GM21367 (cell line): ENCODE measurements around the gene LEMD2.

Experiments used
- ATAC-seq: cut with Tn5 transposase; IDR thresholded peaks from one replicate; pipeline ENCODE4 v1.9.1; 2021; ENCODE audit not compliant: unreplicated experiment

Gene LEMD2

GRCh38 chr6:33759887-33760629 is 28.9 kb downstream of the LEMD2 start:
- no peak for ATAC-seq

GRCh38 chr6:33758815-33759216 is 30.1 kb downstream of the LEMD2 start:
- ATAC-seq, result no peak

GRCh38 chr6:33757906-33758305 is 31.0 kb downstream of the LEMD2 start:
- ATAC-seq, result no peak

- no peak for ATAC-seq
Observed at GRCh38 chr6:33757113-33757512, 31.8 kb downstream of the LEMD2 start.

- no peak for ATAC-seq
Observed at GRCh38 chr6:33756211-33756954, 32.5 kb downstream of the LEMD2 start.

DNA sequence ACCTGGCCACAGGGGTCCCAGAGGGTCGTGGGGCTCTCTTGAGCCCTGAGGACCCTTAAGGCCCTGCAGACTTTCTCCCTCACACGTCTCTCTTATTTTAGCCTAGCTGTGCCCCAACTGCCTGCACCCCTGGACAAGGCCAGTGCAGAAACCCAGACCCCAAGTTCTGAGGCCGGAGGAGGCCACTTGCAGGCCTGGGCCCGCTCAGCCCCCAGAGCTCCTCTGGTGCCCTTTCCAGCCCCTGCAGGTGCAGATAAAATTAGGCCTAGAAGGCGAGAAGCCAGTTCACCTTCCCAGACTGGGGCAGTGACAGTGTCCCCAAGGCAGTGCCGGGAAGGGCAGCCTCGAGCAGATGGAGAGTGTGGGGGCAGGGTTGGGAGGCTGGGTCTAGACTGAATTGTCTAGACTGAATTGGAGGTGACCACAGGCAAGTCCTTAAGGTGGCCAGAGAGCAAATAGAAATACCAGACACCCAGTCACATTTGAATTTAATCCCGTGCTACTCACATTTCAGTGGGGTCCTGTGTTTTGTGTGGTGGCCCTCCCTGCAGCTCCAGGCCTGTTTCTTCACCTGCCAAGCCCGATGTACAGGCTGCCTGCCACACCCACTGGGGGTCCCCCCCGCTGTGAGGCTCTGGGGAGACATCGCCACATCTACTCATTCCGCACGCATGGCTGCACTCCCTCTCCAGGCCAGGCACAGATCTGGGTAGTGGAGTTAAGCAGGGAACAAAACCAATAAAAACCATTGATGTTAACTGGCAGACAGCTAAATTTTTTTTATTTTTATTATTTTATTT is 33.7 kb downstream of the LEMD2 start:
- no peak for ATAC-seq

DNA sequence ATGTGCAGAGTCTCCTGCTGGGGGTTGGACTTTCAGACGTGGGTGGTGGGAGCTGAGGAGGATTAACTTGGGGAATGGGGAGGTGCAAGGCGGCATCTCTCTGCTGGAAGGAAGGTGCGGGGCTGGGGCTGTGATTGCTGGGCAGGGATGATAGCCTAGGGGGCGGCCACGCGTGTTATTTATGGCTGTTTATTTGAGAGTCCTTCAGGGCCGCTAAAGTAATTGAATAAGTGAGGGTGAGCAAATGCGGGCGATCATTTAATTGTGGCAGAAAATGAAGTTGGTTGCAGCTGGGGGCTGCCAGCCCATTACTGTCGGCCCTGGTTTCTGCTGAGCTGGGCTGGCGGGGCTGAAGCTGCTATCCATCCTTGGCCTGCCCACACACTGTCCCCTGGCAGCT is 34.7 kb downstream of the LEMD2 start:
- ATAC-seq, result no peak

DNA sequence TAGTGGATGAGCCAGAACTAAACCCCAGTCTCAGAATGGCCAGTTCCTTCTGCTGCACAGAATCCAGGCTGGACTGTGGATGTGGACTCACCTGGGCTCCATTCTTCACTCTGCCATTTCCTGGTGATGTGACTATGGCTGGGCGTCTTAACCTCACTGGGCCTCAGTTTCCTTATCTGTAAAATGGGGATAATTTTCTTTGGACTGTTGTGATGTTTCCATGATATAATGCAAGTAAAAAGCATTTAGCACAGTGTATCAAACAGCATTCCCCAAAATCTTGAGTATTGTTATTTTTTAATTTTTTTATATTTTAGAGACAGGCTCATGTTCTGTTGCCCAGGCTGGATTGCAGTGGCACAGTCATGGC is 36.3 kb downstream of the LEMD2 start:
- no peak for ATAC-seq

GRCh38 chr6:33751771-33752645 is 36.9 kb downstream of the LEMD2 start:
- no peak for ATAC-seq

DNA sequence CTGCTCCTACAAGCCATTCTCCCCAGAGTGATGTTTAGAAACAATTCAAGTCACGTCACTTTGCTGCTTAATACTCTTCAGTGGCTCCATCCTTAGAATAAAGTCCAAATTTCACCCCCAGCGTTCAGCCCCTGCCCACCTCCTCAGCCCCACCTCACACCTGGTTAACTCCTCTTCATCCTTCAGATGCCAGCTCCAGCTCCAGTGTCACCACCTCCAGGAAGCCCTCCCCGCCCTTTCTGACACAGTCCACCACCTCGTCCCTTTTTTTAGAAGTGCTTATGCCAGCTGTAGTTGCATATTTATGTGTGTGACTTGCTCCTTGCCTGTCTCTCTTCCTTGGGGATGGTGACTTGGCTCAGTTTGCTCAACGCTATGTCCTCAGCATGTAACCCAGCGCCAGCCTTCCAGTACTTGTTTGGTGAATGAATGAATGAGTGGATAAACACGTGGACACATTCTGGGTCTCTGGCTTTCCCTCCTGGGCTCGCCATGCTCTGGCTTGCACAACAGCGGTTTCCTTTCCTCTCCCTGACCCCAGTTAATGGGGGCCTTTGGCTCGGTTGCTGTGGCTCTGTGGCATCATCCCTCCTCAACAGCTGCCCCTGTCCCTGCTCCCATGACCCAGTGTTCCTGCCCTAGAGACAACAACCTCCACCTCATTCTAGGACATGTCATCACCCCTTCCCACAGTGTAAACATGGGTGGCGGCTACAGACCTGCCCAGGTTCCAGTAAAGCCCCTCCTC is 38.5 kb downstream of the LEMD2 start:
- ATAC-seq, result no peak

DNA sequence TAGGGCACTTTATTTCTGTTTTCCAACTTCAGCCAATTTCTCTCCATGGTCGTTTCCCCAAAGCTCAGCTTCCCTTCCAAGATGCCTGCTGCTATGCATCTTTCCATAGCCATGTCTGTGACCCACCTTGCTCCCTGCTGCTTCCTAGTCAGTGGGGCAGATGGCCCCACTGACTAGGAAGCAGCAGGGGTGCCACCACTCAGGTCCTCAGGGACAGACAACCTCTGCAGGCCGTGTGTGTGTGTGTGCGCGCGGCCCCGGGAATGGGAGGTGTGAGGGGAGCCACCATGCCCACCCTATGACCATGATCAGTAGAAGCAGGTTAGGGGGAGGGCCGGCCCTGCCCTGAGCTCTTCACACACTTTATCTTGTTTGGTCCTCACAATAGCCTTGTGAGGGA is 39.5 kb downstream of the LEMD2 start:
- ATAC-seq, result no peak

GRCh38 chr6:33748841-33749240 is 40.1 kb downstream of the LEMD2 start:
- no peak for ATAC-seq

DNA sequence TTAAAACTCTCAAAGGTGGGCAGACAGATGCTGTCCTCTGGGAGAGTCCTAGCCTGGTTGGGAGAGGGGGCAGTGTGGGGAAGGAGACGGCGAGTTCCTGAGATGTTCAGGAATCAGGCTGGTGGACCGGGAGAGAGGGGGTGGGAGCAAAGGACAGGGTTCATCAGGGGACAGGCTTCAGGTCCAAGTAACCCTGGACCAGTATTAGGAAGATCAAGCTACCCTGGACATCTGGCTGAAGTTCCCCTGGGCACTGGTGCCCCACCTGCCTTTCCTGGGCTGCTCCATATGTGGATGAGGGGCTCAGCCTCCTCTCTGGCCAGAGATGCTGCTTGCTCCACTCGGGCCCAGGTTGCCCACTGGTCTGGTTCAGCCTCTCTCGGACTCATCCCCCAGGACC is 41.1 kb downstream of the LEMD2 start:
- no peak for ATAC-seq

GRCh38 chr6:33746651-33747100 is 42.3 kb downstream of the LEMD2 start, which contains the start of gene IP6K3:
Gene IP6K3 (minus strand): TSS chr6:33746905. CDS start chr6:33735476, 11,429 bp downstream.
- ATAC-seq, result no peak

DNA sequence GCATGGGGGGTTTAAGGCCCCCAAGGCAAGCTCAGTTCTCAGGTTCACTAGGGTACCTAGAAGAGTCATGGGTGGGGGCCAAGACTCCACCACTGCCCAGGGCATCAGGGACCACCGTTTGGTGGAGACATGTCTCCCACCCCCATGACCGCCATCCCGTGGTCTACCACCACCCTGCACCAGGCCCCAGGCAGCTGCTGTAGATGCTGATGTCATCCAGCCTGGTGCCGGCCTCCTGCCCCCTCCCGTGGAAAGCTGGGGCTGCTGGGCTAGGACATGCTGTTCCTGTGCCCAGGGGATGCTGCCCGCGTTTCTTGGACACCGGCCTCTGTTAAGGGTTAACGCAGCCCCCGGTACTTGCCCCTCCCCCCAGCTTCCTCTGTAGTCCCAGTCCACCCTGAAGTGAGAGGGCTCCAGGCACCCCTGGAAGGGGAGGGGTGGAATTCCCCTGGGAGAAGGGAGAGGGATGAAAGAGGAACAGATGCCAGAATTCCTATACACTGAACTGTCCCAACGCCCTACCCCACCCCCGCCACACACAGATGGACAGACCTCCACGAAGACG is 42.8 kb downstream of the LEMD2 start:
- ATAC-seq, result no peak

- no peak for ATAC-seq
Observed at GRCh38 chr6:33745548-33745947, 43.4 kb downstream of the LEMD2 start.

DNA sequence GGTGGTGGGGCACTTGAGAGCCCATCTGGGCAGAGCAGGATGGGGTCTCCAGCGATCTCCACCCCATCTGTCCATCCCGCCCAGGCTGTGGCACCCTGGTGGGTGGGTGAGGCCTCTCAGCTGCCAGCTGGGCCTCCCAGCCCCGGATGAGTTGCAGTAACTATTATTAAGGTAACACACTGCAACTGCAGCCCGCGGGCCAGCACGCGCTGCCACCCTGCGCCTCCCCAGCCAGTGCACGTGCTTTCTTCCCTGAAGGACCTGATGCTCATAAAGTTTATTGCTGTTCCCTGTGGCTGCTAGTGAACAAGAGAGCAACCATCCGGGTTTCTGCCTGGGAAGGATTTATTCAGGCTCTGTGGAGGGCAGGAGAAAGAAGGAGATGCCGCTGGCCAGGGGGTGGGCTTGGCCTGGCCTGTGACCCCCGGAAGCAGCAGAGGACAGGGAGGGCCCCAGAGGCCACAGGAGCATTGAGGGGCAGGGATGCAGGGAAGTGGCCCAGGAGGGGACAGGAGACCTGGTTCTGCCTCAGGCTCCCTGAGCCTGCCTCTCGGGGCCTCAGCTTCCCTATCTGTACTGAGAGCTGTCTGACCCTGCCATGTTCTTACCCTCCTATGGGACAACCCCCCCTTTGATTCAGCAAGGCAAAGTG is 43.9 kb downstream of the LEMD2 start:
- ATAC-seq, result no peak

DNA sequence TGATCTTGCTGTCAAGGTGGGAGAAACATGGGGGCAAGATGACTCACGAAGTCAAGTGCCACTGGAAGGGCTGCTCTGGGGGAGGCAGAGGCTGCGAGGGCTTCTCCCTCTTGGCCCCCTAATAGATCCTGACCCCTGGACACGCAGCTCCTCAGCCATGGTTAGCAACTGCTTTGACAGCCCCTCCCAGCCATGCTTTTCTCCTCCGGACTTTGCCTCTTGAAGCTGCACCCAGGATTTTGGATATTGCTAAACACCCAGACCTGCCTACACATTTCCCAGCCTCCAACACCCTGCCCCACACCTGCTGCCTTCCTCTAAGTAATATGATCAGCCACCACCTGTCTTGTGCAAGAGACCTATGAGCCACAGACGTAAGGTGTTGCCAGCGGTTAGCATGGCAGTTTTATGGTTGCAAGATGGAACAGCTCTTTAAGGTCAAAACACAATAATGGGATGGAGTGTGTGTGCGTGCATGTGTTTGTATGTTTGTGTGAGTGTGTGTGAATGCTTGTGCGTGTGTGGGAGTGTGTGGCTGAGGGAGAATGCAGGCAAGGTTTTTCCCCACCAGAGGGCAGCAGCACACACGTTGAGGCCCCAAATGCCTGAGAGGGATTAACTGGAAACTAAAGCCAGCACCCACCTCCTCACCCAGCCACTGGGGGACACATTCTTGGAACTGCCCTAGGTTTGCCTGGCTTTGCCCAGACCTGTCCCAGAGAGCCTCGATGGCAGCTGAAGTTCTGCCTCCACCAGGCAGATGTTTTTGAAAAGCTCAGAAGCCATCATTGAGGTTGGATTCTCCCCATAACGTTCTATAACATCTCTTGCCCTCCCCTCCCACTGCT is 44.7 kb downstream of the LEMD2 start:
- ATAC-seq, result no peak
